Testis (tissue), 3 donors: ENCODE measurements around the gene NR6A1. TPM values are rescaled to one million over a fixed set of nuclear protein-coding genes. Genes with fewer than 3 reads are reported as not detected.

Experiments used
- DNase-seq: peaks from one replicate; pipeline ENCODE4 v3.0.0-alpha.2; 2019
- H3K27ac ChIP-seq, 2 donors: fragments of 200-600 bp; sonication (generic); one replicate each; pipeline ENCODE4 v1.5.1; 2019
- H3K27me3 ChIP-seq: fragments of 200-600 bp; sonication (generic); one replicate; pipeline ENCODE4 v1.5.1; 2019
- H3K36me3 ChIP-seq: fragments of 200-600 bp; sonication (generic); one replicate; pipeline ENCODE4 v1.5.1; 2017; ENCODE audit warnings: low read depth; ENCODE audit errors: missing control alignments
- H3K4me1 ChIP-seq: fragments of 200-600 bp; sonication (generic); one replicate; pipeline ENCODE4 v1.5.1; 2019
- H3K4me3 ChIP-seq, 2 donors: fragments of 200-600 bp; sonication (generic); one replicate each; pipeline ENCODE4 v1.5.1; 2017 to 2019
- H3K9me3 ChIP-seq: fragments of 200-600 bp; sonication (generic); one replicate; pipeline ENCODE4 v1.5.1; 2017
- CTCF ChIP-seq, 3 experiments: fragments of 450-650 bp in 2 of 3; fragments of 200-600 bp in 1 of 3; sonication (generic) in 1 of 3; IDR thresholded peaks; one replicate each; pipeline ENCODE4 v1.5.1; 2016 to 2019; ENCODE audit warnings: antibody characterized with exemption in 3 of 3, mild to moderate bottlenecking in 2 of 3, moderate library complexity in 1 of 3
- POLR2A ChIP-seq: fragments of 450-650 bp; IDR thresholded peaks from one replicate; pipeline ENCODE4 v1.6.1; 2017; ENCODE audit warnings: antibody characterized with exemption, mild to moderate bottlenecking, moderate library complexity
- WGBS, 2 donors: methylation state at CpG; one replicate each; pipeline ENCODE4 v1.1.5; 2018; 5-methylcytosine and 5-hydroxymethylcytosine counted together
- intact Hi-C: fragments of 100-400 bp; cut with DNase I; formaldehyde crosslinking; loops from one replicate; pipeline ENCODE4 v1.15.1; 2023; ENCODE audit warnings: low total_unique reads
- polyA plus RNA-seq: library from polyadenylated mRNA; stranded (reverse); fragments of 350-450 nt; fragmentation: Illumina TruSeq; extraction: RNeasy Lipid Tissue Mini Kit (QIAGEN cat#74804); gene quantifications from one replicate; pipeline ENCODE4 v1.2.3, GENCODE V29; 2014; ENCODE audit warnings: low read depth, low replicate concordance; ENCODE audit not compliant: insufficient read depth
- total RNA-seq, 2 donors: library from RNA; depleted of rRNA; stranded (reverse); fragments of >200 nt; gene quantifications; one replicate each; pipeline ENCODE4 v1.2.3, GENCODE V29; 2016

Gene NR6A1
- total and polyA plus RNA-seq, 3 donors from 2014 or later: 54.6 to 100 (median 92.1) TPM

- Histone ChIP-seq H3K36me3 (no peaks in the 10 kb centered on the region), H3K4me1 (no peaks in the 10 kb centered on the region), H3K27ac (no peak overlapping the region), H3K4me3 (no peak overlapping the region), H3K27me3 (no peaks in the 10 kb centered on the region), H3K9me3 (no peaks in the 10 kb centered on the region)
- intact Hi-C loops: no loop called here
- TF ChIP-seq POLR2A (no peak), CTCF (IDR thresholded peaks at IDR 0.05) (no peak)
- no peak for DNase-seq
- 96 to 99% methylated on average over 2 of the region's 2 CpGs for WGBS, 2 donors
Measured at GRCh38 chr9:124686918-124687317, 84.2 kb downstream of the NR6A1 start.

GRCh38 chr9:124685217-124685616 lies 85.9 kb downstream of the NR6A1 start:
- Histone ChIP-seq H3K36me3 (no peaks in the 10 kb centered on the region), H3K4me3 (no peak overlapping the region), H3K27ac (no peak overlapping the region), H3K4me1 (no peaks in the 10 kb centered on the region), H3K27me3 (no peaks in the 10 kb centered on the region), H3K9me3 (no peaks in the 10 kb centered on the region)
- DNase-seq: peak; percentile 23
- WGBS, 2 donors: 70 to 83% methylated on average over 5 of the region's 5 CpGs
- TF ChIP-seq POLR2A (no peak), CTCF (IDR thresholded peaks at IDR 0.05) (no peak)
- intact Hi-C loops: no loop called here

- Histone ChIP-seq H3K4me3 (no peak overlapping the region), H3K27ac (no peak overlapping the region), H3K36me3 (no peaks in the 10 kb centered on the region), H3K4me1 (no peaks in the 10 kb centered on the region), H3K27me3 (no peaks in the 10 kb centered on the region), H3K9me3 (no peaks in the 10 kb centered on the region)
- intact Hi-C loops: no loop called here
- no peak for DNase-seq
- no peak for TF ChIP-seq CTCF (IDR thresholded peaks at IDR 0.05)
- TF ChIP-seq POLR2A: no peak
- WGBS, 2 donors: 80 to 83% methylated on average over 1 of the region's 1 CpG
Measured at GRCh38 chr9:124684169-124684568, 86.9 kb downstream of the NR6A1 start.

GRCh38 chr9:124683043-124683442 lies 88.1 kb downstream of the NR6A1 start:
- intact Hi-C loops: no loop called here
- TF ChIP-seq CTCF (IDR thresholded peaks at IDR 0.05) (no peak), POLR2A (no peak)
- Histone ChIP-seq H3K4me1 (no peaks in the 10 kb centered on the region), H3K27ac (no peak overlapping the region), H3K9me3 (no peaks in the 10 kb centered on the region), H3K27me3 (no peaks in the 10 kb centered on the region), H3K4me3 (no peak overlapping the region), H3K36me3 (no peaks in the 10 kb centered on the region)
- WGBS, 2 donors: 94 to 98% methylated on average over 3 of the region's 3 CpGs
- DNase-seq: no peak

GRCh38 chr9:124680714-124681390 lies 90.3 kb downstream of the NR6A1 start:
- Histone ChIP-seq H3K4me3 (no peak overlapping the region), H3K27me3 (no peaks in the 10 kb centered on the region), H3K27ac (no peak overlapping the region), H3K36me3 (no peaks in the 10 kb centered on the region), H3K9me3 (no peaks in the 10 kb centered on the region), H3K4me1 (no peaks in the 10 kb centered on the region)
- no peak for DNase-seq
- intact Hi-C loops: no loop called here
- TF ChIP-seq CTCF (IDR thresholded peaks at IDR 0.05): no peak
- TF ChIP-seq POLR2A: no peak
- 85% methylated on average over 1 of the region's 1 CpG for WGBS, 2 donors
